ENCODE results near the gene CCDC9B.

DNA sequence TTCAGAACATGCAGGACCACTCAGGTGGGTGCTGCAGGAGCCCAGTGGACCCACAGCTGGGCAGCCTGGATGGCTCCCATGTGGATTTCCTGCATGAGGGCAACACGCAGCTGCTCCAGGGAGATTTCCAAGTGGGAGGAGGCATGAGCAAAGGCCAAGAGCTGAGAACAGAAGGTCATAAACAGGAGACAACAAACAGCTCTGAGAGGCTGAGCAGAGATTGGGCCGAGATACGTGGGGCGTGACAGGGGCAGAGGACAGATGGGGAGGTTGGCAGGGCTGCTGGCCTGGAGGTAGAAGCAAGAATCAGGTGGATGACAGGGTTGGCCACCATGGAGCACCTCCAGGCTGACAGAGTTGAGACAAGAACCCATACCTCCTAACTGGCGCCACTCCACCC, 13.0 kb upstream of the CCDC9B start:
- TF ChIP-seq, protein P1, sequence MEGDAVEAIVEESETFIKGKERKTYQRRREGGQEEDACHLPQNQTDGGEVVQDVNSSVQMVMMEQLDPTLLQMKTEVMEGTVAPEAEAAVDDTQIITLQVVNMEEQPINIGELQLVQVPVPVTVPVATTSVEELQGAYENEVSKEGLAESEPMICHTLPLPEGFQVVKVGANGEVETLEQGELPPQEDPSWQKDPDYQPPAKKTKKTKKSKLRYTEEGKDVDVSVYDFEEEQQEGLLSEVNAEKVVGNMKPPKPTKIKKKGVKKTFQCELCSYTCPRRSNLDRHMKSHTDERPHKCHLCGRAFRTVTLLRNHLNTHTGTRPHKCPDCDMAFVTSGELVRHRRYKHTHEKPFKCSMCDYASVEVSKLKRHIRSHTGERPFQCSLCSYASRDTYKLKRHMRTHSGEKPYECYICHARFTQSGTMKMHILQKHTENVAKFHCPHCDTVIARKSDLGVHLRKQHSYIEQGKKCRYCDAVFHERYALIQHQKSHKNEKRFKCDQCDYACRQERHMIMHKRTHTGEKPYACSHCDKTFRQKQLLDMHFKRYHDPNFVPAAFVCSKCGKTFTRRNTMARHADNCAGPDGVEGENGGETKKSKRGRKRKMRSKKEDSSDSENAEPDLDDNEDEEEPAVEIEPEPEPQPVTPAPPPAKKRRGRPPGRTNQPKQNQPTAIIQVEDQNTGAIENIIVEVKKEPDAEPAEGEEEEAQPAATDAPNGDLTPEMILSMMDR (IDR thresholded peaks at IDR 0.05): no peak
- TF ChIP-seq TAF1 (IDR thresholded peaks at IDR 0.05; ENCODE audit: borderline replicate concordance, low read depth, low read length) (no peak), SIN3A (IDR thresholded peaks at IDR 0.05; ENCODE audit: borderline replicate concordance, low read depth, low read length) (no peak), NRF1 (IDR thresholded peaks at IDR 0.05; ENCODE audit: low read depth, low read length) (no peak), POLR2AphosphoS5 (IDR thresholded peaks at IDR 0.05; ENCODE audit: low read depth, low read length) (no peak), NFIC (IDR thresholded peaks at IDR 0.05; ENCODE audit: borderline replicate concordance) (no peak), GABPA (IDR thresholded peaks at IDR 0.05; ENCODE audit: low read depth) (no peak)
- TF ChIP-seq, protein P2, sequence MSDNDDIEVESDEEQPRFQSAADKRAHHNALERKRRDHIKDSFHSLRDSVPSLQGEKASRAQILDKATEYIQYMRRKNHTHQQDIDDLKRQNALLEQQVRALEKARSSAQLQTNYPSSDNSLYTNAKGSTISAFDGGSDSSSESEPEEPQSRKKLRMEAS (IDR thresholded peaks at IDR 0.05; ENCODE audit: low read depth): no peak

All from SK-N-SH (cell line).